ENCODE data around the gene TKTL1.

Gene TKTL1

DNA sequence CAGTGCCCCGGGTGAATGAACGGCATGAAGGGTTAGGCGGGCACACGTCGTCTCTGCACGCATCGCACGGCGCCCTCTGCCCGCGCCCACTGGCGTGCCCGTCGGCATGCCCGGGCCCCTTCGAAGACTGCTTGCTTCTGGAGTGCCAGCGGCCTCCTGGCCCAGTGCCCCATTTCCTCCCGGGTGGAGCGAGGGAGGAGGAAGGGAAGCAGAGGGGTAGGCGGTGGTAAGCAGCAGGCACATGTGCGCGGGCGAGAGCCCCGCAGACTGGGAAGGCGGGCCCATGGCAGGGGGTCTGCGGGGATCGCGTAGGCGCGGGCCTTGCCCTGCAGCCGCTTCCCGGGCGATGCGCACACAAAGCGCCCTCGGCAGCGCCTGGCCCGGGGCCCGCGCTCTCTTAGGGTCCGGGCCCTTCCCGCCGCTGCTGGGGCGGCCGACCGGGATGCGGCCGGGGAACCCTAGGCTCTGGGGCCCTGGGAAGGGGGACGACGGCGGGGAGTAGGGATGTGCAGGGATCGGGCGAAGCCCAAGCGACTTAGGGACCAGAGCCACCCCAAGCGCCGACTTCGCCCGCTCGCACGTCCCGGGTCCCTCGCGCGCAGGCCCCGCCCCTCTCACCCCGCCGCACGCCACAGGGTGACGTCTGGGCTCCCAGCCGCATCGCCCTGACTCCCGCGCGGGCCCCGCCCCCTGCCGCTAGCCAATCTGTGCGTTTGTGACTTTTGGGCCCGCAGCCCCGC is 82.6 kb downstream of the TKTL1 start:
- TF ChIP-seq, protein P1, sequence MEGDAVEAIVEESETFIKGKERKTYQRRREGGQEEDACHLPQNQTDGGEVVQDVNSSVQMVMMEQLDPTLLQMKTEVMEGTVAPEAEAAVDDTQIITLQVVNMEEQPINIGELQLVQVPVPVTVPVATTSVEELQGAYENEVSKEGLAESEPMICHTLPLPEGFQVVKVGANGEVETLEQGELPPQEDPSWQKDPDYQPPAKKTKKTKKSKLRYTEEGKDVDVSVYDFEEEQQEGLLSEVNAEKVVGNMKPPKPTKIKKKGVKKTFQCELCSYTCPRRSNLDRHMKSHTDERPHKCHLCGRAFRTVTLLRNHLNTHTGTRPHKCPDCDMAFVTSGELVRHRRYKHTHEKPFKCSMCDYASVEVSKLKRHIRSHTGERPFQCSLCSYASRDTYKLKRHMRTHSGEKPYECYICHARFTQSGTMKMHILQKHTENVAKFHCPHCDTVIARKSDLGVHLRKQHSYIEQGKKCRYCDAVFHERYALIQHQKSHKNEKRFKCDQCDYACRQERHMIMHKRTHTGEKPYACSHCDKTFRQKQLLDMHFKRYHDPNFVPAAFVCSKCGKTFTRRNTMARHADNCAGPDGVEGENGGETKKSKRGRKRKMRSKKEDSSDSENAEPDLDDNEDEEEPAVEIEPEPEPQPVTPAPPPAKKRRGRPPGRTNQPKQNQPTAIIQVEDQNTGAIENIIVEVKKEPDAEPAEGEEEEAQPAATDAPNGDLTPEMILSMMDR (IDR thresholded peaks at IDR 0.05), result no peak
- peak overlapping the region; percentile 67 for H3K9ac ChIP-seq
- H3K4me1 ChIP-seq, result no peaks in the 10 kb centered on the region

DNA sequence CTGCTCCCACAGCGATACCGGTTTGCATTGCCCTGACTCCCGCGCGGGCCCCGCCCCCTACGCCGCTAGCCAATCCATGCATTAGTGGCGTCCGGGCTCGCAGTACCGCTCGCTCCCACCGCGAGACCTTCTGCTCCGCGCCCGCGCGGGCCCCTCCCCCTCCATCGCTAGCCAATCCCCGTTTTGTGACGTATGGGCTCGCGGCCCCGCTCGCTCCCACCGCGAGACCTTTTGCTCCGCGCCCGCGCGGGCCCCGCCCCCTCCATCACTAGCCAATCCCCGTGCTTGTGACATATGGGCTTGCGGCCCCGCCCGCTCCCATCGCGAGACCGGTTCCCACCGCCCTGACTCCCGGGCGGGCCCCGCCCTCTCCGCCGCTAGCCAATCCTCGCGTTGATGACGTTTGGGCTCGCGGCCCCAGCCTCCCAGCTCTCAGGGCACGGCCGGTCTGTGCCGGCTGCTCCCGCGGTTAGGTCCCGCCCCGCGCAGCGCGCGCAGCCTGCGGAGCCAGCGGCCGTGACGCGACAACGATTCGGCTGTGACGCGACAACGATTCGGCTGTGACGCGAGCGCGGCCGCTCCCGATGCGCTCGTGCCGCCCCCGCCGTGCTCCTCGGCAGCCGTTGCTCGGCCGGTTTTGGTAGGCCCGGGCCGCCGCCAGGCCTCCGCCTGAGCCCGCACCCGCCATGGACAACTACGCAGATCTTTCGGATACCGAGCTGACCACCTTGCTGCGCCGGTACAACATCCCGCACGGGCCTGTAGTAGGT is 83.4 kb downstream of the TKTL1 start, which contains the start of gene EMD:
Gene EMD, plus strand, starts transcription at position 497 of the 770 bp plus-strand sequence. Its CDS starts 190 bp downstream, at position 687.
- Histone ChIP-seq H3K4me1 (no peaks in the 10 kb centered on the region), H3K9ac (peak within 1 kb of the TSS; percentile 94), H3K4me2 (ENCODE audit: low read length) (peak within 1 kb of the TSS; percentile 80), H3K27ac (peak within 1 kb of the TSS; percentile 95), H3K36me3 (ENCODE audit: control insufficient read depth, insufficient read depth, low read length) (no peaks in the 10 kb centered on the region), H3K79me2 (no peaks in the 10 kb centered on the region), H3K4me3 (ENCODE audit: low read depth, low read length) (peak within 1 kb of the TSS; percentile 93), H3K27me3 (ENCODE audit: control insufficient read depth, insufficient read depth, low read length) (no peaks in the 10 kb centered on the region), H3K9me3 (ENCODE audit: control insufficient read depth, low read length) (no peaks in the 10 kb centered on the region), H2AFZ (peak within 1 kb of the TSS; percentile 81)
- TF ChIP-seq, protein P1 (IDR thresholded peaks at IDR 0.05), result peak; percentile 3

More for the DNA sequence above, 82.6 kb downstream of the TKTL1 start:
- H3K79me2 ChIP-seq, result no peaks in the 10 kb centered on the region
- H3K4me2 ChIP-seq (ENCODE audit: low read length), result peak overlapping the region; percentile 80
- H3K9me3 ChIP-seq (ENCODE audit: control insufficient read depth, low read length), result no peaks in the 10 kb centered on the region
- peak overlapping the region; percentile 57 for H3K4me3 ChIP-seq (ENCODE audit: low read depth, low read length)
- H2AFZ ChIP-seq, result peak overlapping the region; percentile 81
- H3K27ac ChIP-seq, result peak overlapping the region; percentile 90
- no peaks in the 10 kb centered on the region for H3K27me3 ChIP-seq (ENCODE audit: control insufficient read depth, insufficient read depth, low read length)
- no peaks in the 10 kb centered on the region for H3K36me3 ChIP-seq (ENCODE audit: control insufficient read depth, insufficient read depth, low read length)

GRCh38 chrX:154379569-154379951 is 84.0 kb downstream of the TKTL1 start:
- Histone ChIP-seq H2AFZ (peak overlapping the region; percentile 66), H3K4me2 (ENCODE audit: low read length) (peak overlapping the region; percentile 79), H3K4me1 (no peaks in the 10 kb centered on the region), H3K9ac (peak overlapping the region; percentile 94), H3K27ac (peak overlapping the region; percentile 95), H3K79me2 (no peaks in the 10 kb centered on the region), H3K27me3 (ENCODE audit: control insufficient read depth, insufficient read depth, low read length) (no peaks in the 10 kb centered on the region), H3K36me3 (ENCODE audit: control insufficient read depth, insufficient read depth, low read length) (no peaks in the 10 kb centered on the region), H3K4me3 (ENCODE audit: low read depth, low read length) (peak overlapping the region; percentile 93), H3K9me3 (ENCODE audit: control insufficient read depth, low read length) (no peaks in the 10 kb centered on the region)
- TF ChIP-seq, protein P1 (IDR thresholded peaks at IDR 0.05), result no peak
